HepG2 (cell line): ENCODE data around the gene TMEM63B. TPM values are rescaled to one million over a fixed set of nuclear protein-coding genes. Genes with fewer than 3 reads are reported as not detected.

Experiments
- AGO2 ChIP-seq: fragments of 200-400 bp; formaldehyde crosslinking; optimal IDR thresholded peaks from 2 replicates; pipeline ENCODE3; 2017; ENCODE audit warnings: mild to moderate bottlenecking, low read depth, low read length, moderate library complexity
- HIVEP1 ChIP-seq: sonication (generic); formaldehyde crosslinking; IDR thresholded peaks from 2 replicates; pipeline ENCODE4 v1.4.0; 2020; ENCODE audit warnings: mild to moderate bottlenecking, missing genetic modification reagents
- JUND ChIP-seq: sonication (generic); formaldehyde crosslinking; IDR thresholded peaks from 2 replicates; pipeline ENCODE4 v1.8.0; 2022; ENCODE audit warnings: mild to moderate bottlenecking, missing genetic modification reagents
- MEIS1 ChIP-seq: sonication (generic); formaldehyde crosslinking; IDR thresholded peaks from 2 replicates; pipeline ENCODE4 v1.9.0; 2021; ENCODE audit warnings: mild to moderate bottlenecking, missing genetic modification reagents, moderate library complexity, borderline replicate concordance
- MXD4 ChIP-seq: IDR thresholded peaks from 2 replicates; pipeline ENCODE4 v1.6.1; 2016; ENCODE audit warnings: mild to moderate bottlenecking, missing biosample characterization, missing genetic modification reagents
- SP4 ChIP-seq: sonication (generic); formaldehyde crosslinking; IDR thresholded peaks from 2 replicates; pipeline ENCODE4 v1.8.1; 2023; ENCODE audit warnings: mild to moderate bottlenecking, missing genetic modification reagents
- ZNF121 ChIP-seq: sonication (generic); formaldehyde crosslinking; IDR thresholded peaks from 2 replicates; pipeline ENCODE4 v1.5.0; 2020; ENCODE audit warnings: mild to moderate bottlenecking, missing genetic modification reagents
- ZNF598 ChIP-seq: sonication (generic); formaldehyde crosslinking; IDR thresholded peaks from 2 replicates; pipeline ENCODE4 v1.5.1; 2020; ENCODE audit warnings: mild to moderate bottlenecking, missing genetic modification reagents, borderline replicate concordance
- polyA plus RNA-seq, 8 experiments: library from polyadenylated mRNA; depleted of rRNA in 3 of 8; stranded (reverse) in 7 of 8; unstranded in 1 of 8; fragments of >200 nt; fragmentation: Illumina TruSeq in 4 of 8; extraction: Trizol in 4 of 8; gene quantifications; 2 replicates each; pipeline versions ENCODE4 v1.2.1 to v1.2.3, GENCODE V29; 2011 to 2016; ENCODE audit warnings: low read depth in 4 of 8, missing spikeins in 1 of 8, mixed read lengths in 1 of 8; ENCODE audit not compliant: insufficient read depth in 1 of 8
- total RNA-seq, 5 experiments: library from RNA; depleted of rRNA; stranded (reverse); fragments of >200 nt; fragmentation: Illumina TruSeq; extraction: Trizol; gene quantifications; 2 replicates each; pipeline ENCODE4 v1.2.3, GENCODE V29; 2016; ENCODE audit warnings: low read depth in 1 of 5
- TF ChIP-seq, protein P1 (sequence below): sonication (generic); formaldehyde crosslinking; IDR thresholded peaks from 2 replicates; pipeline ENCODE4 v1.8.1; 2023; ENCODE audit warnings: mild to moderate bottlenecking, missing genetic modification reagents
- TF ChIP-seq, protein P2 (sequence below): IDR thresholded peaks from 2 replicates; pipeline ENCODE4 v1.6.1; 2016; ENCODE audit warnings: mild to moderate bottlenecking, missing biosample characterization, missing genetic modification reagents
- TF ChIP-seq, protein P3 (sequence below): sonication (generic); formaldehyde crosslinking; IDR thresholded peaks from 2 replicates; pipeline ENCODE4 v1.4.0; 2020; ENCODE audit warnings: missing genetic modification reagents
- TF ChIP-seq, protein P4 (sequence below): IDR thresholded peaks from 2 replicates; pipeline ENCODE4 v1.6.1; 2016; ENCODE audit warnings: low read depth, borderline replicate concordance
- TF ChIP-seq, protein P5 (sequence below): sonication (generic); formaldehyde crosslinking; IDR thresholded peaks from 2 replicates; pipeline ENCODE4 v1.5.1; 2020; ENCODE audit warnings: mild to moderate bottlenecking, moderate library complexity, missing genetic modification reagents
- TF ChIP-seq, protein P6 (sequence below): IDR thresholded peaks from 2 replicates; pipeline ENCODE4 v1.6.1; 2016; ENCODE audit warnings: low read depth

Gene TMEM63B
- total and polyA plus RNA-seq, 2 of the 13 experiments (the other 11 are each of a cell fraction or from before 2014, with no cell fraction given) = 27.4 to 75.8 TPM

DNA sequence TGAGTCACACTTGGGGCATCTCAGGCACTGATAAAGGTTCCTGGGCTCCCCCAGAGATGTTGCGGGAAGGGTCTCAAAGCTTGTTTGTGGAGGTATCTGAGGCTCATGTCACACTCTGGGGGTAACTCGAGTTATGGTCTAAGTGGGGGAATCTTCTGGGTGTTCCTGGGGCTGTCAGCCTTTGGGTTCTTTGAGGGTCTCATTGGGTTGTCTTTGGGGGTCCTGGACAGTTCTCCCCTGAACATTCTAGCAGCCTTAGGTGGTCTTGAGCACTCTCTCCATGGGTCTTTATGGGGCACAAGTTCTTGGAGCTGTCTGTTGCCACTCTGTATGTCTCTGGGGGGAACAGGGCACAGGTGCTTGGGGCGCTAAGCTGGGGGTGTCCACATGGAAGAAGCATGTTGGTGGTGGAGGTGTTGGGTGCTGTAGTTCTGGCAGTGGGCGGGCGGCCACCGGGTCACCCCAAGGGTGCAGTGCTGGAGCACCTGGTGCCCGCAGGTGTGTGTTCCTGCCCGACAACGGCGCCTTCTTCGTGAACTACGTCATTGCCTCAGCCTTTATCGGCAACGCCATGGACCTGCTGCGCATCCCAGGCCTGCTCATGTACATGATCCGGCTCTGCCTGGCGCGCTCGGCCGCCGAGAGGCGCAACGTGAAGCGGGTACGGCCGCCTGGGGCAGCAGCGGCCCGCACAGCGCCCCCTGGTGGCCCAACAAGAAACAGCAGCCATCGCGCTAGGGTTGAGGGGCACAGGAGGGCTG lies 24.2 kb downstream of the TMEM63B start (continued):
- TF ChIP-seq, protein P1, sequence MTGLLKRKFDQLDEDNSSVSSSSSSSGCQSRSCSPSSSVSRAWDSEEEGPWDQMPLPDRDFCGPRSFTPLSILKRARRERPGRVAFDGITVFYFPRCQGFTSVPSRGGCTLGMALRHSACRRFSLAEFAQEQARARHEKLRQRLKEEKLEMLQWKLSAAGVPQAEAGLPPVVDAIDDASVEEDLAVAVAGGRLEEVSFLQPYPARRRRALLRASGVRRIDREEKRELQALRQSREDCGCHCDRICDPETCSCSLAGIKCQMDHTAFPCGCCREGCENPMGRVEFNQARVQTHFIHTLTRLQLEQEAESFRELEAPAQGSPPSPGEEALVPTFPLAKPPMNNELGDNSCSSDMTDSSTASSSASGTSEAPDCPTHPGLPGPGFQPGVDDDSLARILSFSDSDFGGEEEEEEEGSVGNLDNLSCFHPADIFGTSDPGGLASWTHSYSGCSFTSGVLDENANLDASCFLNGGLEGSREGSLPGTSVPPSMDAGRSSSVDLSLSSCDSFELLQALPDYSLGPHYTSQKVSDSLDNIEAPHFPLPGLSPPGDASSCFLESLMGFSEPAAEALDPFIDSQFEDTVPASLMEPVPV = peak; percentile 96; the same call in 1 of the 2 replicates
- TF ChIP-seq, protein P2, sequence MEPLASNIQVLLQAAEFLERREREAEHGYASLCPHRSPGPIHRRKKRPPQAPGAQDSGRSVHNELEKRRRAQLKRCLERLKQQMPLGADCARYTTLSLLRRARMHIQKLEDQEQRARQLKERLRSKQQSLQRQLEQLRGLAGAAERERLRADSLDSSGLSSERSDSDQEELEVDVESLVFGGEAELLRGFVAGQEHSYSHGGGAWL (CRISPR knock-in tag) = peak; percentile 73
- no peak for TF ChIP-seq ZNF121
- TF ChIP-seq, protein P3, sequence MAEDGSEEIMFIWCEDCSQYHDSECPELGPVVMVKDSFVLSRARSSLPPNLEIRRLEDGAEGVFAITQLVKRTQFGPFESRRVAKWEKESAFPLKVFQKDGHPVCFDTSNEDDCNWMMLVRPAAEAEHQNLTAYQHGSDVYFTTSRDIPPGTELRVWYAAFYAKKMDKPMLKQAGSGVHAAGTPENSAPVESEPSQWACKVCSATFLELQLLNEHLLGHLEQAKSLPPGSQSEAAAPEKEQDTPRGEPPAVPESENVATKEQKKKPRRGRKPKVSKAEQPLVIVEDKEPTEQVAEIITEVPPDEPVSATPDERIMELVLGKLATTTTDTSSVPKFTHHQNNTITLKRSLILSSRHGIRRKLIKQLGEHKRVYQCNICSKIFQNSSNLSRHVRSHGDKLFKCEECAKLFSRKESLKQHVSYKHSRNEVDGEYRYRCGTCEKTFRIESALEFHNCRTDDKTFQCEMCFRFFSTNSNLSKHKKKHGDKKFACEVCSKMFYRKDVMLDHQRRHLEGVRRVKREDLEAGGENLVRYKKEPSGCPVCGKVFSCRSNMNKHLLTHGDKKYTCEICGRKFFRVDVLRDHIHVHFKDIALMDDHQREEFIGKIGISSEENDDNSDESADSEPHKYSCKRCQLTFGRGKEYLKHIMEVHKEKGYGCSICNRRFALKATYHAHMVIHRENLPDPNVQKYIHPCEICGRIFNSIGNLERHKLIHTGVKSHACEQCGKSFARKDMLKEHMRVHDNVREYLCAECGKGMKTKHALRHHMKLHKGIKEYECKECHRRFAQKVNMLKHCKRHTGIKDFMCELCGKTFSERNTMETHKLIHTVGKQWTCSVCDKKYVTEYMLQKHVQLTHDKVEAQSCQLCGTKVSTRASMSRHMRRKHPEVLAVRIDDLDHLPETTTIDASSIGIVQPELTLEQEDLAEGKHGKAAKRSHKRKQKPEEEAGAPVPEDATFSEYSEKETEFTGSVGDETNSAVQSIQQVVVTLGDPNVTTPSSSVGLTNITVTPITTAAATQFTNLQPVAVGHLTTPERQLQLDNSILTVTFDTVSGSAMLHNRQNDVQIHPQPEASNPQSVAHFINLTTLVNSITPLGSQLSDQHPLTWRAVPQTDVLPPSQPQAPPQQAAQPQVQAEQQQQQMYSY (CRISPR knock-in tag) = no peak
- TF ChIP-seq, protein P4, sequence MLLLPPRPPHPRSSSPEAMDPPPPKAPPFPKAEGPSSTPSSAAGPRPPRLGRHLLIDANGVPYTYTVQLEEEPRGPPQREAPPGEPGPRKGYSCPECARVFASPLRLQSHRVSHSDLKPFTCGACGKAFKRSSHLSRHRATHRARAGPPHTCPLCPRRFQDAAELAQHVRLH (CRISPR knock-in tag) = peak; percentile 53; the same call in 1 of the 2 replicates
- 0 out of 2 replicates have a peak, but pooled peaks have one; percentile 59 for TF ChIP-seq MXD4 (CRISPR knock-in tag)
- TF ChIP-seq SP4 = peak; percentile 37; the same call in 1 of the 2 replicates
- TF ChIP-seq, protein P5, sequence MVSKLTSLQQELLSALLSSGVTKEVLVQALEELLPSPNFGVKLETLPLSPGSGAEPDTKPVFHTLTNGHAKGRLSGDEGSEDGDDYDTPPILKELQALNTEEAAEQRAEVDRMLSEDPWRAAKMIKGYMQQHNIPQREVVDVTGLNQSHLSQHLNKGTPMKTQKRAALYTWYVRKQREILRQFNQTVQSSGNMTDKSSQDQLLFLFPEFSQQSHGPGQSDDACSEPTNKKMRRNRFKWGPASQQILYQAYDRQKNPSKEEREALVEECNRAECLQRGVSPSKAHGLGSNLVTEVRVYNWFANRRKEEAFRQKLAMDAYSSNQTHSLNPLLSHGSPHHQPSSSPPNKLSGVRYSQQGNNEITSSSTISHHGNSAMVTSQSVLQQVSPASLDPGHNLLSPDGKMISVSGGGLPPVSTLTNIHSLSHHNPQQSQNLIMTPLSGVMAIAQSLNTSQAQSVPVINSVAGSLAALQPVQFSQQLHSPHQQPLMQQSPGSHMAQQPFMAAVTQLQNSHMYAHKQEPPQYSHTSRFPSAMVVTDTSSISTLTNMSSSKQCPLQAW = peak; percentile 78
- peak; percentile 32; the same call in 1 of the 2 replicates for TF ChIP-seq MEIS1 (CRISPR knock-in tag)
- TF ChIP-seq ZNF598 (CRISPR knock-in tag) = peak; percentile 72; the same call in 1 of the 2 replicates
- peak; percentile 27 for TF ChIP-seq AGO2
- TF ChIP-seq HIVEP1 (CRISPR knock-in tag) = 0 out of 2 replicates have a peak, but pooled peaks have one; percentile 45
- TF ChIP-seq, protein P6, sequence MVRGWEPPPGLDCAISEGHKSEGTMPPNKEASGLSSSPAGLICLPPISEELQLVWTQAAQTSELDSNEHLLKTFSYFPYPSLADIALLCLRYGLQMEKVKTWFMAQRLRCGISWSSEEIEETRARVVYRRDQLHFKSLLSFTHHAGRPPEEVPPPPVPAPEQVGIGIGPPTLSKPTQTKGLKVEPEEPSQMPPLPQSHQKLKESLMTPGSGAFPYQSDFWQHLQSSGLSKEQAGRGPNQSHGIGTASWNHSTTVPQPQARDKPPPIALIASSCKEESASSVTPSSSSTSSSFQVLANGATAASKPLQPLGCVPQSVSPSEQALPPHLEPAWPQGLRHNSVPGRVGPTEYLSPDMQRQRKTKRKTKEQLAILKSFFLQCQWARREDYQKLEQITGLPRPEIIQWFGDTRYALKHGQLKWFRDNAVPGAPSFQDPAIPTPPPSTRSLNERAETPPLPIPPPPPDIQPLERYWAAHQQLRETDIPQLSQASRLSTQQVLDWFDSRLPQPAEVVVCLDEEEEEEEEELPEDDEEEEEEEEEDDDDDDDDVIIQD (CRISPR knock-in tag) = 0 out of 2 replicates have a peak, but pooled peaks have one; percentile 21
- TF ChIP-seq JUND = no peak
